ENCODE results near the gene ITGA2B.
"Not testable (repeated sequence)": the region's sequence is repeated elsewhere in the genome, so short reads cannot be mapped to it uniquely, and the experiment has no call there.

The ITGA2B gene

DNA sequence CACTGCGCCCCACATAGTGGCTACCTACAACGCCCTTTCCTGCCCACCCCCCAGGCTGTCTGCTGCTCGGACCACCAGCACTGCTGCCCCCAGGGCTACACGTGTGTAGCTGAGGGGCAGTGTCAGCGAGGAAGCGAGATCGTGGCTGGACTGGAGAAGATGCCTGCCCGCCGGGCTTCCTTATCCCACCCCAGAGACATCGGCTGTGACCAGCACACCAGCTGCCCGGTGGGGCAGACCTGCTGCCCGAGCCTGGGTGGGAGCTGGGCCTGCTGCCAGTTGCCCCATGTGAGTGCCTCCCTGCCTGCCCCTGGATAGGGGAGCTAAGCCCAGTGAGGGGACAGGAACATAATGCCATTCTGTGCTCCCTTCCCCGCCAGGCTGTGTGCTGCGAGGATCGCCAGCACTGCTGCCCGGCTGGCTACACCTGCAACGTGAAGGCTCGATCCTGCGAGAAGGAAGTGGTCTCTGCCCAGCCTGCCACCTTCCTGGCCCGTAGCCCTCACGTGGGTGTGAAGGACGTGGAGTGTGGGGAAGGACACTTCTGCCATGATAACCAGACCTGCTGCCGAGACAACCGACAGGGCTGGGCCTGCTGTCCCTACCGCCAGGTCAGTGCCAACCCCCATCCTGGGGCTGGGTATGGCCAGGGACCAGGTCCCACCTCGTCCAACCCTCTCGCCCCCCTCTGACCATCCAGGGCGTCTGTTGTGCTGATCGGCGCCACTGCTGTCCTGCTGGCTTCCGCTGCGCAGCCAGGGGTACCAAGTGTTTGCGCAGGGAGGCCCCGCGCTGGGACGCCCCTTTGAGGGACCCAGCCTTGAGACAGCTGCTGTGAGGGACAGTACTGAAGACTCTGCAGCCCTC lies 37.3 kb downstream of the ITGA2B start:
- no peak for DNase-seq (ENCODE audit: low spot score)

DNA sequence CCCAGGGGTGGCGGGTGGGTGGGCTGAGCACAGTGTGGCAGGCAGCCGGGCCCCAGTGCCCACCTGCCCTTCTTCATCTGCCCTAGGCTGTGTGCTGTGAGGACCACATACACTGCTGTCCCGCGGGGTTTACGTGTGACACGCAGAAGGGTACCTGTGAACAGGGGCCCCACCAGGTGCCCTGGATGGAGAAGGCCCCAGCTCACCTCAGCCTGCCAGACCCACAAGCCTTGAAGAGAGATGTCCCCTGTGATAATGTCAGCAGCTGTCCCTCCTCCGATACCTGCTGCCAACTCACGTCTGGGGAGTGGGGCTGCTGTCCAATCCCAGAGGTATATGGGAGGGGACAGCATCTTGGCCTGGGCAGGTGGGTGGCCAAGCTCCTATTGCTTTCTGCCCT lies 38.0 kb downstream of the ITGA2B start:
- no peak for DNase-seq (ENCODE audit: low spot score)

DNA sequence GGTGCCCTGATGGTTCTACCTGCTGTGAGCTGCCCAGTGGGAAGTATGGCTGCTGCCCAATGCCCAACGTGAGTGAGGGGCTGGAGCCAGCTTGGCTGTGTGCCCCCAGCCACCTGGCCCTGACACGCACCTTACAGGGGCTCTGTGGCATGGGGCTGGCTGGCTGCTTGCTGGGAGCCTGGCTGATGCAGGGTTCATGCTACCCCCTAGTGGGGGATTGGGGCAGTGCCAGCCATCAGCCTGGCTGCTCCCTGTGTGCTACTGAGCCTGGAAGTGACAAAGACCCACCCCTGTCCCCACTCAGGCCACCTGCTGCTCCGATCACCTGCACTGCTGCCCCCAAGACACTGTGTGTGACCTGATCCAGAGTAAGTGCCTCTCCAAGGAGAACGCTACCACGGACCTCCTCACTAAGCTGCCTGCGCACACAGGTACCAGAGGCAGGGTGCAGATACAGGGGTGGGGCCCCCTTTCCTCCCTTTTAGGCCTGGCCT lies 38.7 kb downstream of the ITGA2B start:
- peak; percentile 54 for DNase-seq (ENCODE audit: low spot score)

DNA sequence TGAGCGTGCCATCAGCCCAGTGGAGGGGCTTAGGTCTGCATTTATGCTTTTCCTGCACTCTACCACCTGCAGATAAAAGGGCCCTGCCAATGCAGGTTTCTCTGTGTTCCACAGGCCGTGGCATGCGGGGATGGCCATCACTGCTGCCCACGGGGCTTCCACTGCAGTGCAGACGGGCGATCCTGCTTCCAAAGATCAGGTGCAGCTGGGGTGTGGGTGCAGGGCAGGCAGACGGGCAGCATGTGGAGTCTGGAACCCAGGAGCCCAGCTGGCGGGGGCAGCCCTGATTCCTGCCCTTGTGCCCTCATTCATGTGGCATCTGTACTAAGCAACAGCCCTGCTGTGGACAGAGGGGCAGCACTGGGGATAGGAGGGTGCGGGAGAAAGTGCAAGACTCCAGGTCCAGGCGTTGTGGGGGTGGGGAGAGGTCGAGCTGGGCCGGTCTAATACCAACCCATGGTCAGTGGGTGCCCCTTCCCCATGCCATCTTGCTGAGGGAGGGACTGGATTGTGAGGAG lies 39.8 kb downstream of the ITGA2B start:
- no peak for DNase-seq (ENCODE audit: low spot score)

DNA sequence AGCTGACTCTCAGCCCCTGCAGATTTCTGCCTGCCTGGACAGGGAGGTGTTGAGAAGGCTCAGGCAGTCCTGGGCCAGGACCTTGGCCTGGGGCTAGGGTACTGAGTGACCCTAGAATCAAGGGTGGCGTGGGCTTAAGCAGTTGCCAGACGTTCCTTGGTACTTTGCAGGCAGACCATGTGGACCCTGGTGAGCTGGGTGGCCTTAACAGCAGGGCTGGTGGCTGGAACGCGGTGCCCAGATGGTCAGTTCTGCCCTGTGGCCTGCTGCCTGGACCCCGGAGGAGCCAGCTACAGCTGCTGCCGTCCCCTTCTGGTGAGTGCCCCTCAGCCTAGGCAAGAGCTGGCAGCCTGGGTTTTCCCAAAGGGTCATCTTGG lies 40.5 kb downstream of the ITGA2B start:
- no peak for DNase-seq (ENCODE audit: low spot score)

DNA sequence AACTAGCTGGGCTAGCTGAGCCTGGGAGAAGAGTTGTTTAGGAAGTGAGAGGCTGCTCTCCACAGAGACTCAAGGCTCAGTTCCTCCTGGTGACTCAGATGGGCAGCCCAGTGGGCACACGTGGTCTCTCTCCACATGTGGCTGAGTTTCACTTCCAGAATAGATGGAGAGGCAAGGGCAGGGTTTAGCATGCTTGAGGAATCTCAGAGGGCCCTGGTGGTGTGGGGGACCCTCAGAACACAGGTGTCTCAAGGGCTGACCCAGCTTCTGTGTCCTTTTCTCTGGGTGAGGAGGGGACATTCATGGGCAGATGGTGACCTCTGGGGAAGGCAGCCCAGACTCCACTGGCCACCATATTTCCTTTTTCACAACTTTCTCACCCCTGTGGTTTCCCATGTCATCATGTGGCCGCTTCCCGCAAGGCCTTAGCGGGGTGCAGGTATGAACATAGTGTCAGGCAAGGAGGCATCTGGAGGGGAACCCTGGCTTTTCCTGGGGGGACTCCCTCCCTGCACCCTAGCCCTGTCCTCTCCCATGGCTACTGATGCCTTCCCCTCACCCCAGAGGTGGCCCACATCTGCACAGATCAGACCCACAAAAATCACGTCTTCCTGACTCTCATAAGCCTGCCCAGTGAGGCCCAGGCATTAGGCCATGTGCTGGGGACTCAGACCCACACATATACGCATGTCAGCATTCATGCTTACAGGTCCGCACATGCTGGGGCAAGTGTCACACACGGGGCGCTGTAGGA lies 41.0 kb downstream of the ITGA2B start:
- DNase-seq (ENCODE audit: low spot score), result peak; percentile 57

DNA sequence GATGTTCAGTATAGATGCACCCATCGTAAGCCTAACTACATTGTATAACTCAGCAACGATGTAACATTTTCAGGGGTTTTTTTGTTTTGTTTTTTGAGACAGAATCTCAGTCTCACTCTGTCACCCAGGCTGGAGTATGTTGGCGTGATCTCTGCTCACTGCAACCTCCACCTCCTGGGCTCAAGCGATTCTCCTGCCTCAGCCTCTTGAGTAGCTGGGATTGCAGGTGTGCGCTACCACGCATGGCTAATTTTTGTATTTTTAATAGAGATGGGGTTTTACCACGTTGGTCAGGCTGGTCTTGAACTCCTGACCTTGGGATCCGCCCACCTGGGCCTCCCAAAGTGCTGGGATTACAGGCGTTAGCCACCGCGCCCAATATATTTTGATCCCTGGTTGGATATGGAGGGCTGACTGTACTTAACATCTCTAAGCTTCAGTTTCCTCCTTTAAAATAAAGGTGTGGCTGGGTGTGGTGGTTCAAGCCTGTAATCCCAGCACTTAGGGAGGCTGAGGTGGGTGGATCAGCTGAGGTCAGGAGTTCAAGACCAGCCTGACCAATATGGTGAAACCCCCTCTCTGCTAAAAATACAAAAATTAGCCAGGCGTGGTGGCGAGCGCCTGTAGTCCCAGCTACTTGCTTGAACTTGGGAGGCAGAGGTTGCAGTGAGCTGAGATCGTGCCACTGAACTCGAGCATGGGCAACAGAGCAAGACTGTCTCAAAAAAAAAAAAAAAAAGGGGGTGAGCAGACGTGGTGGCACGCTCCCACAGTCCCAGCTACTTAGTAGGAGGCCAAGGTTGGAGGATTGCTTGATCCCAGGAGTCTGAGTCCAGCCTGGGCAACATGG lies 42.0 kb downstream of the ITGA2B start:
- DNase-seq (ENCODE audit: low spot score), result not testable (repeated sequence)

DNA sequence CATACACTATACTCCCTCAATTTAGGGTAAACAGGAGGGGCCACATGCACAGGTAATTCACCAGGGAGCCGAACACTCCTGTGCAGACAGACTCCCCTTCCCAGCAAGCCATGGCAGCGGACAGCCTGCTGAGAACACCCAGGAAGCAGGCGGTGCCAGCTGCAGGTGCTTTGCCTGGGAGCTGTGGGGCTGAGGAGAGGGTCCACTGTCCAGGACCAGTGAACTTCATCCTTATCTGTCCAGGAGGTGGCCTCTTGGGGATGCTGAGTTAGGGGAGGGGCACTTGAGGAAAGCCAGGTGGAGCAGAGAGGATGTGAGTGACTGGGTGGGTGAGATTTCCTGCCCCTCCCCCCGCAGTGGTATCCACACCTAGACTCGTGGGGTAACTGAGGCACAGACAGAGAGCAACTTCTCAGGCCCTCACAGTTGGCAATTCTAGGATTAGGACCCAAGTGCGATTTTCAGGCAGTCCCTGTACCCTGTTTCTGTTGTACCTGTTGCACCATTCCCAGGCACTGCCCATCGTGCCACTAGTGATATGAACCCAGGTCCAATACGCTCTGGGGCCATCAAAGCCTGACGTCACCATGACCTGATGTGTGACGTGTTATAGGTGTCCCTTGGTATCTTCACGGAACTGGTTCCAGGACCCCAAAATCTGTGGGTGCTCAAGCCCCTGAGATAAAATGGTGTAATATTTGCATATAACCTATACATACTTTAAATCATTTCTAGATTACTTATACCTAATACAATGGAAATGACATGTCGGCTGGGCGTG lies 43.2 kb downstream of the ITGA2B start:
- DNase-seq (ENCODE audit: low spot score), result no peak

DNA sequence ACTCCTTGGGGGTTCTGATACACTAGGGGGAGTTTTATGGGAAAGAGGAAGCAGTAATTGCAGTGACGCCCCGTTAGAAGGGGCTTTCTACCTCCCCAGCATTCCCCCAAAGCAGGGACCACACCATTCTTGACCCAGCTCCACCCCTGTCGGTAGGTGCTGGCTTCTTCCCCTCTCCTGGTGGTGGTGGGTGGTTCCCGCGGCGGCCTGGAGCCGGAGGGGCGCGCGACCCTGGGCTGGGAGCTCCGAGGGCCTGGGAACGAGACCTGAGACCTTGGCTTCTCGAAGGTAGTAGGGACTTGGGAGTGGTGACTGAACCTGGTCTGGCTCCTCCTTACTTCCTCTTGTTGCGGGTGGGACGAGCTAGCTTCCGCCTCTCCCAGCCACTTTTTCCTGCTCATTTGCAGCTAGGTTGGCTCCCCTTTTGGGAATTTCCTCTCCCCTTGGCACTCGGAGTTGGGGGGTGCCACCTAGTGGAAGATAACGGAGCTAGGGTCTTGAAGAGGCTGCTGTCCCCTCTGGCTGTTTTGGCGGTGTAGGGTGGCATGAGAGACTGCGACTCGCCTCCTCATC lies 43.9 kb downstream of the ITGA2B start:
- DNase-seq (ENCODE audit: low spot score), result peak; percentile 90

DNA sequence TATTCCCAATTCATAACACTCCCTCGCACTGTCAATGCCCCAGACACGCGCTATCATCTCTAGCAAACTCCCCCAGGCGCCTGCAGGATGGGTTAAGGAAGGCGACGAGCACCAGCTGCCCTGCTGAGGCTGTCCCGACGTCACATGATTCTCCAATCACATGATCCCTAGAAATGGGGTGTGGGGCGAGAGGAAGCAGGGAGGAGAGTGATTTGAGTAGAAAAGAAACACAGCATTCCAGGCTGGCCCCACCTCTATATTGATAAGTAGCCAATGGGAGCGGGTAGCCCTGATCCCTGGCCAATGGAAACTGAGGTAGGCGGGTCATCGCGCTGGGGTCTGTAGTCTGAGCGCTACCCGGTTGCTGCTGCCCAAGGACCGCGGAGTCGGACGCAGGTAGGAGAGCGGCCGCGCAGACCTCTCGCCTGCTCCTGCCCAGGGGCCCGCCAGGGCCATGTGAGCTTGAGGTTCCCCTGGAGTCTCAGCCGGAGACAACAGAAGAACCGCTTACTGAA lies 44.5 kb downstream of the ITGA2B start, which contains the start of gene GRN:
TSS of gene GRN (plus strand) at position 364 of the 515 bp plus-strand sequence. CDS start 3,863 bp downstream, outside the sequence.
- DNase-seq (ENCODE audit: low spot score), result peak; percentile 98

DNA sequence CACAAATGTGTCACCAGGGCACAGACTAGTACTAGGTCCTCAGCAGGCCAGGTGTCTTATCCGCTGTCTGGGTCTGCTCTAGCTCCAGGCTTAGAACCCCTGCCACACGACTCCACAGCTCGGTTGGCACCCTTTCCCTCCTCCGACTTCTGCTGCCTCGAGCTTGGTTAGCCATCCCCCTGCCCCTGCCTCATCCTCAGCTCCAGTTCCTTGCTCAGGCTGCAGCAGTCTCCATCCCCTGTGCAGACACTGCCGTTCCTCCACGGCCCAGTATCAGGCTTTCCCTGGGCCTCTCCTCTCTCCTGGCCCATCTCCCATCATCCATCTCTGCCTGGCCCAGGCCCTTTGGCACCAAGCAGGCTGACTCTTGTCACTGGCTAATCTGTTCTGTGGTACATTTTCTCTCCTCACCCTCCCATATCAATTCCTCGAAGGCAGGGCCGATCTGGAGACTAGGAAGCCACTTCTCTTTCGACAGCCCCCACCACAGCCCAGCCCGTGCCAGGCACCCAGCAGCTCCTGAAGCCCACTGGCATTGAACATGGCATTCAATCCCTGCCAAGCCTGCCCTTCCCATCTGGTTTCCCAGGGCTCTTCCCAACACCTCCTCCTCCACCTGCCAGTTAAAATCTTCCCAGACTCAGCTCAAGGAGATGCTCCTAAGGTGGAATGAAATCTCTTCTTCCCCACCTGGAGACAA lies 45.8 kb downstream of the ITGA2B start:
- no peak for DNase-seq (ENCODE audit: low spot score)

DNA sequence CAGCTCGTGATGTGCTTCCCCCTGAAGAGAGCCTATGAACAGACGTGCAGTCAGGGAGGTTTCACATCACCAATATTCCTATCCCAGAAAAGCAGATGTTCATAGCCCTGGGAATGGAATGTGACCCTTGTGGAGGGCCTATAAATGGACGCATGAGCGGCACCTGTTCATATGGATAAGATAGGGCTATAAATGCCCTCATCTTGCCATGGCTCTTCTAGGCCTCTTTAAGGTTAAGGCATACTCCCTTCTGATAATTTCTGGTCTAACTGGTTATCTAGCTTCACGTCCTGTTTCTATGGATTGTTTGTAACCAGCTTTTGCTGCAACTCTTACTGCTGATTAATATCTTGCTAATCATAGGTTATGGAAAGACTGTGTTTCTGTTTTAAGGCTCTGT lies 48.9 kb downstream of the ITGA2B start:
- DNase-seq (ENCODE audit: low spot score), result not testable (repeated sequence)

DNA sequence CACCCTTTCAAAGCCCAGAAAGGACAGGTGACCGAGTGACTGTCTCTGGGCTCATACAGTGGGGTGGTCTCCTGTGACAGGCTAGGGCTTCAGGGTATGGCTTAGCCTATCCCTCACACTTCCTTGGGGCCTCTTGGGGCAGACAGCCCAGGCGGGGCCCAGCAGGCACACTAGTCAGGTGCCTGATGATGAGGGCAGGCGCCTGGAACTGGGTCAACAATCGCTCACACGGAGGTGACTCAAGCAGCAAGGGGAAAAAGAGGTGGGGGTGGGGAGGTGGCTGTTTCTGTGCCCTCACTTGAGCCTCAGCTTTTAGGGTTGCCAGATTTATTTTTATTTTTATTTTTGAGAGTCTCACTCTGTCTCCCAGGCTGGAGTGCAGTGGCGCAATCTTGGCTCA lies 50.7 kb downstream of the ITGA2B start:
- peak; percentile 42 for DNase-seq (ENCODE audit: low spot score)

DNA sequence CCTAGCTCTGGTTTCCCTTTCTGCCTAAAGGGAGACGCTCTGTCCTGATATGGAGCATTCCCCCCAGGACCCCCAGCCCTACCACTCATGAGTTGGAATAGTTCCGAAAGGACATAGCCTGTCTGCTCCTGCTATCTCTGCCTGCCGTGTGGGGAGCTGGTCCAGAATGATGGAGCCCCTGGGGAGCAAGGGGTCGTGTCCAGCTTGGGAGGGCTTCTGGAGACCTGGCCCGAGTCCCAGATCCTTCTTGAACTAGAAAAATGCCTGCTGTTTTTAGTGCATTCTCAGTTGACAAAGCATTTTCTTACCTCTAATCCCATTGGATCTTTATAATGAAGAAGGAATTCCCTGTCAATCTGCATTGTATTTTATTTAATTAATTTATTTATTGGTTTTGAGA lies 53.5 kb downstream of the ITGA2B start:
- no peak for DNase-seq (ENCODE audit: low spot score)

DNA sequence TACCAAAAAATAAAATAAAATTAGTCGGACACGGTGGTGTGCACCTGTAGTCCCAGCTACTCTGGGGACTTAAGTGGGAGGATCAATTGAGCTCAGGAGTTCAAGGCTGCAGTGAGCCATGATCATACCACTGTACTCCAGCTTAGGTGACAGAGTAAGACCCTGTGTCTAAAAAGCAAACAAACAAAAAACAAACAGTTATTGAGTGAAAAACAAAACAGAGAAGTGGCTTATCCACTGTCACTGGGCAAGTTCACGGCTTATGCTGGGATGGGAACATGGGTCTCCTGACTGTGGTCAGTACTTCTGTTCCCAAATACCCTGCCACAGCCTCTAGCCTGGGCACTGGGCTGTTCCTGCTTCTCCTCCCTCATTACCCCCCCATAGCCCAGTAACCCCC lies 53.9 kb downstream of the ITGA2B start:
- DNase-seq (ENCODE audit: low spot score), result no peak

DNA sequence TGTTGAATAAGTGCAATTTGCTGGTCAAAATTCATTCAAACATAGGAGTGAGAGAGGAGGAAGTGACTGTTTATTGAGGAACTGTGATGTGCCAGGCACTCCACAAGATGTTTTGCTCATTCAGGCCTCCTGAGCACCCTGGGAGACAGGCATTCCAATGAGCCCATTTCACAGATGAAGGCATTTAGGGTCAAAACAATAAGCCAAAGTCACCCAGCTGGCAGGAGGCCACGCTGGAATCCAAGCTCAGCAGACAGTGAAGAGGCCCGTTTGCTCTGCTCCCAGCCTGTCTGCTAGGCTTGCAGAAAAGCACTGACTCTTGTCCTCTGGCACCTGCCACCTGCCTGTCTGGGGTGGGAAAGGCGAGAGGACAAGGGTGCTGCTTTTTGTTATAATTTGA lies 54.7 kb downstream of the ITGA2B start:
- no peak for DNase-seq (ENCODE audit: low spot score)

DNA sequence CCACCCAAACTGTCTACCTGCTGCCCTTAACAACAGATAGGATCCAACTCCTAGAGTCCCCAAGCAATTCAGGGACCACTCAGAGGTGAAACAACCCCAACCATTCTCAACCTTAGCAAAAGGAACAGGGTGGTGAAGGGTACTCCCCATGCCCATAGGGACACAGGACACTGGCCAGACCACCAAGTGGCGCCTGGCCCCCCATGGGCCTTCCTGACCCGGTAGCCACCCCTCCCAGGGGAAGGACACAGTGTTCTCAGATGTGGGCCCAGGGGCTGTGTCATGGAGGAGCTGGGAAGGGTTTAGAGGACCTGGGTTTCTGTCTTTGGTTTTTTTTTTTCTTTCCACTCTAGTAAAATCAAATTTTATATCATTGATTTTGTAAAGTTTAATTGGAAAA lies 55.1 kb downstream of the ITGA2B start:
- no peak for DNase-seq (ENCODE audit: low spot score)

DNA sequence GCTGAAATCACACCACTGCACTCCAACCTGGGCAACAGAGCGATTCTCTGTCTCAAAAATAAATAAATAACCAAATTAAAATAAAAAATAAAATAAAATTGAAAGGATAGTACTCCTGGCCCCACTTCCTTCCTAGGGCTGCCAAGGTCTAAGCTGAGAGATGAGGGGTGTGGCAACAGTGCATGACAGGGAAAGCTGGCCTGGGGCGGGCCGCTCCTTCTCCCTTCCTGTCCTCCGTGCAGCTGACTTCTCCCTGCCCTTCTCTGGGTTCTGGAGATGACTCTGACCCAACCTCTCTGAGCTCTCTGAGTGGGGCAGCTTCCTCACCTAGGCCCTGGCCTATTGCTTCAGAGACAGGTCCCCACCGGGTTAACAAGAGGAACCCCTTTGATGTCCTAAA lies 56.1 kb downstream of the ITGA2B start:
- no peak for DNase-seq (ENCODE audit: low spot score)

DNA sequence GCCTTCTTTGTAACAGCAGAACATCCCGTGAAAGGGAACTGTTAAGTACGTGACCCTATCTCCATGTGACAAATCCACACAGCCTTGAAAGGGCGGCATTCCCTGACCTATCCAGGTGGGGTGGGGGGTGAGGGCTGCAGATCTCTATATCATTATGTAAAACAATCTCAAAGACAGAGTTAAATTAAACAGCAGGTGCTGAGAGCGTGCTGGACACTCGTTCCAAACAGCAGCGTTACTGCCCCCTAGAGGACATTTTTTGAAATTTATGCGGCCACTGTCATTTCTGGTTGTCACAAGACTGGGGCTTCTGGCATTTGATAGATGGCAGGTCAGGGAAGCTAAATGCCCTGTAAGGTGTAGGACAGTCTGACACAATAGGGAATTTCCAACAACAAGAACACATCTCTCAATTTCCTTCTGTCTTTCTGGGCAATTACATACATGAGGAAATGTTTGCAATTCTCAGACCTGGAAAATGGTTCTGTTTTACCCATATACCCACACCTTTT lies 58.1 kb downstream of the ITGA2B start:
- DNase-seq (ENCODE audit: low spot score), result peak; percentile 78

DNA sequence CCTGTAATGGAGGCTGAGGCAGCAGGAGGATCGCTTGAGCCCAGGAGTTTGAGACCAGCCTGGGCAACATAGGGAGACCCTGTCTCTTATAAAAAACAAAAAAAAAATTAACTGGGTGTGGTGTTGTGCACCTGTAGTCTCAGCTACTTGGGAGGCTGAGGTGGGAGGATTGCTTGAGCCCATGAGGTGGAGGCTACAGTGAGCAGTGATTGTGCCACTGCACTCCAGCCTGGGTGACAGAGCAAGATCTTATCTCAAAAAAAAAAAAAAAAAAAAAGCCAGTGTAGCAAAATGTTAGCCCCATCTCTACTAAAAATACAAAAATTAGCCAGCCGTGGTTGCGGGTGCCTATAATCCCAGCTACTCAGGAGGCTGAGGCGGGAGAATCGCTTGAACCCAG lies 59.2 kb downstream of the ITGA2B start:
- DNase-seq (ENCODE audit: low spot score), result not testable (repeated sequence)

All from RKO (cell line).